Keratinocyte (primary cell): ENCODE data around the gene BRSK2. TPM values are rescaled to one million over a fixed set of nuclear protein-coding genes. Genes with fewer than 3 reads are reported as not detected.

Experiments used
- DNase-seq: peaks from one replicate; pipeline ENCODE4 v3.0.0-alpha.2; 2011; ENCODE audit warnings: low read depth, missing footprints, low spot score
- FAIRE-seq: peaks from 2 replicates; lab custom pipeline; 2011; peaks lifted over from hg19 to GRCh38; lab: Jason Lieb, UNC
- H2AFZ ChIP-seq: 2 replicates; pipeline ENCODE4 v1.6.0; 2012; ENCODE audit warnings: low read length, control low read depth, inconsistent platforms; ENCODE audit not compliant: control insufficient read depth
- H3K27ac ChIP-seq: 2 replicates; pipeline ENCODE4 v1.5.1; 2011; ENCODE audit warnings: low read length; ENCODE audit not compliant: control insufficient read depth, insufficient read depth
- H3K27me3 ChIP-seq: 3 replicates; pipeline ENCODE4 v1.6.0; 2011; ENCODE audit warnings: low read length; ENCODE audit not compliant: control insufficient read depth, insufficient read depth; ENCODE audit errors: extremely low read depth
- H3K36me3 ChIP-seq, 2 experiments: 2 replicates in 1 of 2; 3 replicates in 1 of 2; pipeline ENCODE4 v1.5.1; 2011; ENCODE audit warnings: low read length in 2 of 2, mild to moderate bottlenecking in 1 of 2; ENCODE audit not compliant: control insufficient read depth in 2 of 2, insufficient read depth in 2 of 2; ENCODE audit errors: extremely low read depth in 1 of 2
- H3K4me1 ChIP-seq: 3 replicates; pipeline ENCODE4 v1.5.1; 2011; ENCODE audit warnings: low read length; ENCODE audit not compliant: control insufficient read depth, insufficient read depth; ENCODE audit errors: extremely low read depth
- H3K4me2 ChIP-seq: 3 replicates; pipeline ENCODE4 v1.6.0; 2011; ENCODE audit warnings: low read depth, low read length; ENCODE audit not compliant: control insufficient read depth, insufficient read depth; ENCODE audit errors: extremely low read depth
- H3K4me3 ChIP-seq, 3 experiments: fragments of 200-600 bp in 1 of 3; sonication (generic) in 1 of 3; 2 replicates in 2 of 3; 3 replicates in 1 of 3; pipeline ENCODE4 v1.5.1; 2011 to 2016; ENCODE audit warnings: low read length in 3 of 3, mild to moderate bottlenecking in 3 of 3, control low read depth in 2 of 3, inconsistent platforms in 1 of 3, low read depth in 1 of 3, mixed read lengths in 1 of 3, mixed run types in 1 of 3, moderate library complexity in 1 of 3; ENCODE audit not compliant: control insufficient read depth in 2 of 3, insufficient read depth in 2 of 3; ENCODE audit errors: extremely low read depth in 1 of 3
- H3K79me2 ChIP-seq: 2 replicates; pipeline ENCODE4 v1.6.0; 2012; ENCODE audit warnings: low read length; ENCODE audit not compliant: control insufficient read depth, insufficient read depth
- H3K9ac ChIP-seq: 3 replicates; pipeline ENCODE4 v1.6.0; 2011; ENCODE audit warnings: low read length; ENCODE audit not compliant: control insufficient read depth, insufficient read depth; ENCODE audit errors: extremely low read depth
- H3K9me1 ChIP-seq: 3 replicates; pipeline ENCODE4 v1.6.0; 2011; ENCODE audit warnings: low read length; ENCODE audit not compliant: control insufficient read depth, insufficient read depth; ENCODE audit errors: extremely low read depth
- H3K9me3 ChIP-seq: 2 replicates; pipeline ENCODE4 v1.5.1; 2012; ENCODE audit warnings: low read depth, low read length; ENCODE audit not compliant: control insufficient read depth
- H4K20me1 ChIP-seq: 3 replicates; pipeline ENCODE4 v1.6.0; 2011; ENCODE audit warnings: low read length; ENCODE audit not compliant: control insufficient read depth, insufficient read depth; ENCODE audit errors: extremely low read depth
- EZH2 ChIP-seq: IDR thresholded peaks from one replicate; pipeline ENCODE4 v1.6.1; 2012; ENCODE audit warnings: inconsistent platforms, mild to moderate bottlenecking, low read length, moderate library complexity
- dilution Hi-C: fragments of 300-500 bp; cut with MboI; formaldehyde crosslinking; loops from one replicate; pipeline ENCODE4 v1.7.0; 2020; ENCODE audit warnings: low sequenced_read_pairs; ENCODE audit not compliant: extremely low pct_ligation_motif_present
- polyA plus RNA-seq, 5 experiments: library from polyadenylated mRNA; depleted of rRNA in 3 of 5; stranded (reverse) in 3 of 5; stranded (forward) in 1 of 5; unstranded in 1 of 5; fragments of >200 nt; gene quantifications; 1 replicate in 1 of 5; 2 replicates in 3 of 5; 3 replicates in 1 of 5; pipeline versions ENCODE4 v1.2.1 to v1.2.3, GENCODE V29; 2011 to 2012; ENCODE audit warnings: missing spikeins in 2 of 5, low read depth in 1 of 5, low replicate concordance in 1 of 5
- TF ChIP-seq, protein P1 (sequence below), 3 experiments: IDR thresholded peaks in 1 of 3; conservative IDR thresholded peaks in 1 of 3; optimal IDR thresholded peaks in 1 of 3; 2 replicates in 2 of 3; 3 replicates in 1 of 3; pipeline versions ENCODE3 to v1.5.1; 2011; ENCODE audit warnings: low read length in 3 of 3, mild to moderate bottlenecking in 3 of 3, moderate library complexity in 2 of 3, control low read depth in 1 of 3, inconsistent platforms in 1 of 3; ENCODE audit not compliant: insufficient read depth in 2 of 3; ENCODE audit errors: extremely low read depth in 1 of 3

BRSK2 gene
- polyA plus RNA-seq, 1 donor (not counting 4 experiments of a cell fraction or from before 2014, with no cell fraction given): 0.09 TPM

DNA sequence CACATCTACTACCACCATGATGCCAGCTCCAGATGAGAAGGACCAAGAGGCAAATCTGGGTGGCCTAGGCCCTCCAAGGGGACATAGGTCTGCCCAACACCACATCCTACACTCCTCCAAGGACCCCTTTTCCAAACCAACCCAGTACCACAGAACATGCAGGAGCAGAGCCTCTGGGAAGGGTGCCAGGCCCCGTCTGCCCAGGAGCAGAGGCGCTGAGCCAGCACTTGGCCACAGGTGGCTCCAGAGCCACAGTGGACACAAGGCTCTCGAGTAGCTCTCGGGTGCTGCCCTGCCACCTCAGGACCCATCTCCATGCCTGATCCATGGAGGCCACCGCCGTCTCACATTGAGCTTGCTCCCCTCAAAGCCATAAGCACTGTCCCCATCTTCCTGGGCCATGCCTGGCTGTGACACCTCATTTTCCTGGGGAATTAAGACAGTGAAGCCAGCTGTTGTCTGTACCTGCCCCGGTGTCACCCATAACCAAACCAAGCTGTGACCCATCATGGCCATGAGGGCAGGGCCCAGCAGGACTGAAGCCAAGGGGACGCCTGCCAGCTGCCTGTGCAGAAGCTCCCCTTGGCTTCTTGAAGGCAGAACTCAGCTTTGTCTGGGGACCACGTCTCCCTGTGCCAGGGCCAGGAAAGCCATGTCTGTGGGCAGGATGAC is 89.4 kb downstream of the BRSK2 start:
- Histone ChIP-seq H3K9ac (no peak overlapping the region), H3K9me1 (no peaks in the 10 kb centered on the region), H3K79me2 (peaks cover 18% of the 10 kb centered on the region), H3K27ac (no peak overlapping the region), H2AFZ (no peak overlapping the region), H3K4me3 (no peak overlapping the region), H4K20me1 (peaks cover 11% of the 10 kb centered on the region), H3K27me3 (no peaks in the 10 kb centered on the region), H3K36me3 (peaks cover 18 to 28% of the 10 kb centered on the region in 2 experiments), H3K9me3 (no peaks in the 10 kb centered on the region), H3K4me1 (no peaks in the 10 kb centered on the region), H3K4me2 (no peak overlapping the region)
- no peak for TF ChIP-seq EZH2
- TF ChIP-seq, protein P1, sequence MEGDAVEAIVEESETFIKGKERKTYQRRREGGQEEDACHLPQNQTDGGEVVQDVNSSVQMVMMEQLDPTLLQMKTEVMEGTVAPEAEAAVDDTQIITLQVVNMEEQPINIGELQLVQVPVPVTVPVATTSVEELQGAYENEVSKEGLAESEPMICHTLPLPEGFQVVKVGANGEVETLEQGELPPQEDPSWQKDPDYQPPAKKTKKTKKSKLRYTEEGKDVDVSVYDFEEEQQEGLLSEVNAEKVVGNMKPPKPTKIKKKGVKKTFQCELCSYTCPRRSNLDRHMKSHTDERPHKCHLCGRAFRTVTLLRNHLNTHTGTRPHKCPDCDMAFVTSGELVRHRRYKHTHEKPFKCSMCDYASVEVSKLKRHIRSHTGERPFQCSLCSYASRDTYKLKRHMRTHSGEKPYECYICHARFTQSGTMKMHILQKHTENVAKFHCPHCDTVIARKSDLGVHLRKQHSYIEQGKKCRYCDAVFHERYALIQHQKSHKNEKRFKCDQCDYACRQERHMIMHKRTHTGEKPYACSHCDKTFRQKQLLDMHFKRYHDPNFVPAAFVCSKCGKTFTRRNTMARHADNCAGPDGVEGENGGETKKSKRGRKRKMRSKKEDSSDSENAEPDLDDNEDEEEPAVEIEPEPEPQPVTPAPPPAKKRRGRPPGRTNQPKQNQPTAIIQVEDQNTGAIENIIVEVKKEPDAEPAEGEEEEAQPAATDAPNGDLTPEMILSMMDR (optimal IDR thresholded peaks at IDR 0.05 in 1 of 3, IDR thresholded peaks at IDR 0.05 in 1 of 3, conservative IDR thresholded peaks at IDR 0.05 in 1 of 3; ENCODE audit: extremely low read depth in 1 of 3, insufficient read depth in 2 of 3, low read length in 3 of 3): no peak
- dilution Hi-C loops: no loop called here
- FAIRE-seq: no peak
- no peak for DNase-seq

DNA sequence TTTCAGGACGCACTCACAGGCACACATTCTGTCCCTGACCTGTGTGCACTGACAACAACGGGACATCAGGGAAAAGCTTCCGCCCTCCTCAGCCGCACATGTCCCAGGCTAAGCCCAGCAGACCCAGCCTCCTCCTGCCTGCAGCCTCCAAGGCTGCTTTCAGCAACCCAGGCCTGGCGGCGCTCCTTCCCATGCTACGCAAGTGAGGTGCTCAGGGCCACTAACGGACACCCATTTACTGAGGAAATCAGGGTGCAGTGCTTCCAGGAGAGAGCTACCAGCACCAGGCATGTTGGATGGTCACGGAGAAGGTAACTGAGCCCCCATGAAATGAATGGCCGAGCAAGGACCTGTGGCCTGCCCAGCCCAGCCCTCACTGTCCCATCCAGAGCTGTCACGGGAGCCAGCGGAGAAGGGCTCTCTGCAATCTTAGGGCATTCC is 90.0 kb downstream of the BRSK2 start:
- peaks cover 18 to 26% of the 10 kb centered on the region in 2 experiments for H3K36me3 ChIP-seq
- FAIRE-seq: no peak
- no peaks in the 10 kb centered on the region for H3K9me3 ChIP-seq
- no peaks in the 10 kb centered on the region for H3K4me1 ChIP-seq
- peaks cover 16% of the 10 kb centered on the region for H4K20me1 ChIP-seq
- dilution Hi-C loops: no loop called here
- TF ChIP-seq, protein P1 (optimal IDR thresholded peaks at IDR 0.05 in 1 of 3, IDR thresholded peaks at IDR 0.05 in 1 of 3, conservative IDR thresholded peaks at IDR 0.05 in 1 of 3; ENCODE audit: extremely low read depth in 1 of 3, insufficient read depth in 2 of 3, low read length in 3 of 3): no peak
- TF ChIP-seq EZH2: no peak
- DNase-seq: no peak
- H3K9ac ChIP-seq: no peak overlapping the region
- H3K79me2 ChIP-seq: peaks cover 23% of the 10 kb centered on the region
- H3K27me3 ChIP-seq: no peaks in the 10 kb centered on the region
- H3K4me3 ChIP-seq: no peak overlapping the region
- H3K27ac ChIP-seq: no peak overlapping the region
- no peaks in the 10 kb centered on the region for H3K9me1 ChIP-seq
- H3K4me2 ChIP-seq: no peak overlapping the region
- H2AFZ ChIP-seq: no peak overlapping the region
